ENCODE results near the gene NPIPB8.
"Not testable (repeated sequence)": the region's sequence is repeated elsewhere in the genome, so short reads cannot be mapped to it uniquely, and the experiment has no call there.

Gene NPIPB8

DNA sequence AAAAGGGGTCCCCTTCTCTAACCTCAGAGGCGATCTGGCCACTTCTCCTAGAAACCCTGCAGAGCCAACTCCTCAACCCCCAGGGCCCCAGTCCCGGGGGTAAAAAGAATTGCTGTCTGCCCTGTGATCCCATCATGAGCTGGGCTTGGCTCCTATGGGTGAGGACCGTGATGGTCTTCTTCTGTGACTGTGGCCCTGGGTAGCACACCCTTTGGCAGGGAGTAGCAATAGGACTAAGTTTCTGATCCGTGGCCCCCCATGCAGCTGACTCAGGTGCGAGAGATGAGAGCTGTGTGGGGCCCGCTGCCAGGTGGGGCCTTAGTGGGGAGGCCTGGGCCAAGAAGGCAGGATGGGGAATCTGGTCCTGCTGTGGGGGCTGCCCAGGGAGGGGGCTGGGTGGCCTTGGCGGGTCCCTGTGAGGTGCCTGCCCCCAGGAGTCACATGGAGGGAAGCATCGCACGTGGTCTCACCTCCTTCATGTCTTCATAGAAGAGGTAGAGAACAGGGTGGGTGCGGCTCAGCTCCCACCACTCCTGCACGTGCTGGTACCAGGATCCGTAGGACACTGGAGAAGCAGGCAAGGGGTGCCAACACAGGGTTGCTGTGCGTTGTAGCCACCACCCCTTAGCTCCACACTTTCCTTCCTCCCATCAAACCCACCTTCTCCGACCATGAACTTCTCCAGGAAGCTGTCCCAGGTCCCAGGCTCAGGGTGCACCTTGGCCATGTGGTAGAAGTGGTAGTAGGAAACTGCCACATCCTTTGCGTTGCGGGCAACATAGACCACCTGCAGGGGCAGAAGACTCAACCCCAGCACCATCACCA, 31.4 kb upstream of the NPIPB8 start:
- no peak for DNase-seq (ENCODE audit: low read depth, low spot score)

DNA sequence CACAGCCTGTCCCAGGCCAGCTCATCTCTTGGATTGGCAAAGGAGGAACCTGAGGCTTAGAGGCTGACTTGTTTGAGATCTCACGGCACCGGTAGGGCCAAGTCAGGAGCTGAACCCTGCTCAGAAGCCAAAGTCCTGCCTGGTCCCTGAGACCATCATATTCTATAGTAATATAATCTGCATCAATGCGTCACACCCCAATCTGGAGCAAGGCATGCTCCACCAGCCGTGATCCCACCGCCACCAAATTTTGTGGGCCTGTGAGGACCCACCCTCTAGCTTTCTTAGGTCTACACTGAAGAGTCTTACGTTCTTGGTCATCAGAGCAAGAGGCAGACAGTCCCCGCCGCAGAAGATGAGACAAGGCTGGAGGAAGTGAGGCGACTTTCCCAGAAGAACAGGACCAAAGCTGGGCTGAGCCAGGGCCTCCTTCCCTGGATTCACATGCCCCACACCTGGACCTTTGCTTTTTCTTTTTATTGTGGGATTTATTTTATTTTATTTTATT, 30.7 kb upstream of the NPIPB8 start:
- DNase-seq (ENCODE audit: low read depth, low spot score): no peak

DNA sequence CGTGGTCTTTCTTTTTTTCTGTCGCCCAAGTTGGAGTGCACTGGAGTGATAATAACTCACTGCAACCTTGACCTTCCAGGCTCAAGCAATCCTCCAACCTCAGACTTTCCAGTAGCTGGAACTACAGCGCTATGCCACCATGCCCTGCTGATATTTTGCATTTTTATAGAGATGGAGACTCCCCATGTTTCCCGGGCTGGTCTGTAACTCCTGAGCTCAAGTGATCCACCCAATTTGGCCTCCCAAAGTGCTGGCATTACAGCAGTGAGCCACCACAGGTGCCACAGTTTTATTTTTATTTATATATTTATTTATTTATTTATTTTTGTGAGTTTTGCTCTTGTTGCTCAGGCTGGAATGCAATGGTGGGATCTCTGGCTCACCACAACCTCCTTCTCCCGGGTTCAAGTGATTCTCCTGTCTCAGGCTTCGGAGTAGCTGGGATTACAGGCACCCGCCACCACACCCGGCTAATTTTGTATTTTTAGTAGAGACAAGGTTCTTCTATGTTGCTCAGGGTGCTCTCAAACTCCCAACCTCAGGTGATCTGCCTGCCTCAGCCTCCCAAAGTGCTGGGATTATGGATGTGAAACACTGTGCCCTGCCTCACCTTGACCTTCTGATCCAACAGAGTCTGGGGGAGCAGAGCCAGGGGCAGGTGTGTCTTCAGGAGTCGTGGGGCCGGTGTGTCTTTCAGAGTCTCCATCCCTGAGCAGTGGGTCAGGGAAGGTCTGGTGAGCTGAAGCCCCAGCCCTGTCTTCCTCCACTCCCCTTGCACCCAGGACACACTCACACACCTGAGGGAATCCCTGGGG, 30.0 kb upstream of the NPIPB8 start:
- not testable (repeated sequence) for DNase-seq (ENCODE audit: low read depth, low spot score)

DNA sequence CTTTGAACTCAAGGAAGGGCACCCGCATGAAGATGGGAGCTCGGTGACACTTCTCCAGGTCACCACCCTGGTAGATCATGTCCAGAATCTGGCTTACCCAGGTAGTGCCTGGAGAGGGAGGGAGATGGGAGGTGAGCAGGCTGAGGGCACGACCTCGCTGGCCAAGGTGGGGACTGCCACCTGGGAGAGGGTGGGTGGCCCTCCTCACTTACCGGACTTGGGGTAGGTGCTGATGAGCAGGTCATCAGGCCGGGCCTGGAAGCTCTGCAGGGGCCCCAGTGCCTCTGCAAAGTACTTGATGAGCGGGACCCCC, 29.4 kb upstream of the NPIPB8 start:
- DNase-seq (ENCODE audit: low read depth, low spot score): not testable (repeated sequence)

DNA sequence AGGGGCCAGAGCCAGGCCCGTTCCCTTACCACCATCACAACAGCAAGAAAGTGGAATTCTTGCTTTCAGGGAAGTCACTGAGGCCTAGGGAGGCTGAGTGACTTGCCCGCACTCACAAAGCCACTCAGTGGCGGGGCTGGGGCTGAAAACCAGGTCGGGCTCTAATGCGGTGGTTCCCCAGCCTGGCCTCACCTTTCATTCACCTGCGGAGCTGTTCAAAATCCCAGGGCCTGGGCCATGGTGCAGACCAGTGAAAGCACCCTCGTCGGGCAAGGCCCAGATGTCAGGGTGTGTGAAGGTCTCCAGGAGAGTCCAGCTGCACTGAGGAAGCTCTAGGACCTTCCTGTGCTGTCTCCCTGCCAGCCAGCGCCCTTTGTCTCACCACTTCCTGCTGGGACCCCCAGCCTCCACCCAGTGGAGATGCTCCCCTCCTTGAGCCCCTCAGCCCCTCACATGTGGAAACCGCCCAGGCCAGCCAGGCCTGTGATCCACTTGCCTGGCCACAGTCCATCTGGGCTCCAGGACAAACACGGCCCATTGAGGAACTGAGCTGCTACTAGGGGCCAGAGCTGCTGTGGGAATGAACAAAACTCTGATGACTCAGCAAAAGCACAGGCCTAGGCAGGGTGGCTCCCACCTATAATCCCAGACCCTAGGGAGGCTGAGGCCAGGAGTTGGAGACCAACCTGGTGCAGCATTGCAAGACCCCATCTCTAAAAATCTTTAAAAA, 28.8 kb upstream of the NPIPB8 start:
- not testable (repeated sequence) for DNase-seq (ENCODE audit: low read depth, low spot score)

DNA sequence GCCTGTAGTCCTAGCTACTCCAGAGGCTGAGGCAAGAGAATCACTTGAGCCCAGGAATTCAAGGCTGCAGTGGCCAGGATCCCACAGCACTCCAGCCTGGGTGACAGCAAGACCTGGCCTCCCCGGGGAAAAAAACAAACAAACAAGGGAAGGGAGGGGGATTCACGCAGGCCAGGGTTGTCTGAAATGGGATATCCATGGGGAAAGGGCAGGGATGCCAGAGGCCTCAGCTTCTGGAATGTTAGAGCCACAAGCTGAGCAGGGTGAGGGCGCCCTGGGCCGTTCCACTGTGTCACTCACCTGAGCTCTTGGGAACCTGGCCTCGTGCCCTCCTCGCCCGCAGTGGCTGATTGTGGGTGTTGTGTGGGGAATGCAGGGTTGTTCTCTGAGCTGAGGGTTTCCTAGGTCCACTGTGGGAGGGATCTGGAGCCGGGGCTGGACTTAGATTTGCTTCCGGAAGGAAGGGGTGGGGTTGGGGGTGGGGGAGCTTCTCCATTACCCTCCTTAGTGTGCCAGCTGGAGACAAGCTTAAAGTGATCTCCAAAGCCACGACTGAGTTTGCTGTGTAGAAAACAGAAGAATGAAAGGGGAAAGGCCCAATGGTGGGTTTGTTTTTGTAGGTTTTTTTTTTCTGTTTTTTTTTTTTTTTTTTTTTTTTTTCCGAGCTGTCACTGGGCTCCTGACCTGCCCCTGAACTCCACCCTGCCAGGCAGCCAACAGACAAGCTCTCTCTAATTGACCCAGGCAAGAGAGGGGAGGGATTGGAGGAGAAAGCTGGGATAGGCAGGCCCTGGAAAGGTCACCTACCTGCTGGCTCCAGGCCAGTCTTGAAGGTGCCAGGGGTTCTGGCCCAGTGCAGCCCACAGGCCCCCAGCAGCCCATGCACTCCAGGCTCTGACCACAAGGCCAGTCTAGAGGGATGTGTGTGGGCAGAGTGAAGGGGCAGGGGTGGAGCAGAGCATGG, 28.0 kb upstream of the NPIPB8 start, which contains the start of gene SULT1A1:
Gene SULT1A1 (minus strand): TSS at position 414 of the 964 bp plus-strand sequence. CDS start 1,189 bp downstream, outside the sequence.
- no peak for DNase-seq (ENCODE audit: low read depth, low spot score)

DNA sequence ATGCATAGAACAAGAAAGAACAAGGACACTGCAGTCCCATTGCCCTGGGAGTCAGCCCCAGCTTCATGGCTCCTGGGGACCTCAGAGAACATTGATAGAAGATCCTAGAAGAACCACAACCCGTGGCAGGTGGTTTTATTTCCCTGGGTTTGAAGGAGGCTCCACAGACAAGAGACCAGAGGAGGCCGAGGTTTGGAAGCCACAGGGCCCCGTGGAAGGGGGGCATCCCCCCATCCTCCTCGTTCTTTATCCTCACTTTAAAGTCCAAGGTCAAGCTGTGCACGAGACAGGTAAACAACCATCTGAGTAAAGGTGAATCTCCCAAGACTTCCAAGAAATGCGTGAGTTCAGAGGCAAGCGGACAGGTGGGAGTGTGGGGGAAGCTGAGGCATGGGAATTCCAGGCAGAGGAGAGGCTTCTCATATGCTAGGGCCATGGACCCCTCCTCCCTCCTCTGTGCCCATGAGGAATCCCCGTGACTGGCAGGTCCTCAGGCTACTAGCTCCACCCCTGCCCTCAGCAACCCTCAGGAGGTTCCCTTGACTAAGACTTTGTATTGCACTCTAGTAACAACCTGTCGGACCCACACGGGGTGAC, 27.2 kb upstream of the NPIPB8 start:
- DNase-seq (ENCODE audit: low read depth, low spot score): no peak

DNA sequence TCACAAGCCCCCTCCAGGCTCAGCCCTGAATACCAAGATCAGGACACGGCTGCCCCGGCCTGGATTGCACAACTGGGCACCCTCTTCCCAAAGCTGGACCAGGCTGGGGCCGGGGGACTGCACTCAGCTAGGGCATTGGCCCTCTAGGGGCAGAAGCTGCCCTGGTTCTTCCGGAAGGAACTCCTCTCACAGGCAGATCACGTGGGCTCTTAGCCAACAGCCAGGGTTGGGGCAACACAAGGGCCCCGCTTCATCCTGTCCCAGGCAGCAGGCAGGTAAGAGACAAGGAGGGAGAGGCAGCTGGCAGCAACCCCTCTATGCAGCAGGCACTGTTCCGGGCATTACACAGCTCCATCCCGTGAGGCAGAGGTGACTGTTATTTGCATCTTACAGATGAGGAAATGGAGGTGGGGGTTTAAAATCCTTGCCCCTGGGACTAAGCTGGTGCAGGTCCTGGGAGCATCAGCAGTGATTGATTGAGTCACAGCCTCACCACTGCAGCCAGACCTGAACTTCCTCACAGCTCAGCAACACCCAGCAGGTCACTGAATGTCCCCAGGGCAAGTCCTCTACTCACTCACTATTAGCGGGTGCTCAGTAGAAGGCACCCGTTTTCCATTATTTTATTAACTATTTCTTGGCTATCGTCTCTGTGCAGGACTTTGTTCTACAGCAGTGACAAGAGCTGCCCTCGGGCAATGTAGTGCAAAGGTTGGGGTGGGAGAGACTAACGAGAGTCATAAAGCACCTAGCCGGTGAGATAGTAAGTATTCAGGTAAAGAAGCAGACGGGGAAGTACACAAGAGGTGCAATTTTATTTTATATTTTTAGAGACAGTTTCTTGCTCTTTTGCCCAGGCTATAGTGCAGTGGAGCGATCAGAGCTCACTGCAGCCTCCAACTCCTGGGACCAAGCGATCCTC, 25.2 kb upstream of the NPIPB8 start:
- not testable (repeated sequence) for DNase-seq (ENCODE audit: low read depth, low spot score)

DNA sequence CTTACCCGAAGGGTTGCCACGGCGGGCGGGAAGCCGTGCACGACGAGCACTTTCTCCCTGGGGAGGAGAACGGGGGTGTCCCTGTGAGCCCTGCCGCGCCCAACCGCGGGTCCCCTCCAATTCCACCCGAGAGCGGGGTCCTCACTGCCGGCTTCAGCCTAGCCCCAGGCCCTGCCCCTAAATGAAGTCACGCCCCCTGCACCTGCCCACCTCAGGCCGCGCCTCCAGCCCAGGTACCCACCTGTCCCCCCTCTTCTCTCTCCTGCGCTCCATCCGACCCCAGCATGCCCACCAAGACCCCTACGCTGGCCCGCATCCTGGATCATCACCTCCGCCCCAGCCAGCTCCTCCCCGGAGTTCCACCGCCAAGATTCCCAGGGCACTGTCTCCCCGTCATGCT, 24.0 kb upstream of the NPIPB8 start:
- DNase-seq (ENCODE audit: low read depth, low spot score): not testable (repeated sequence)

DNA sequence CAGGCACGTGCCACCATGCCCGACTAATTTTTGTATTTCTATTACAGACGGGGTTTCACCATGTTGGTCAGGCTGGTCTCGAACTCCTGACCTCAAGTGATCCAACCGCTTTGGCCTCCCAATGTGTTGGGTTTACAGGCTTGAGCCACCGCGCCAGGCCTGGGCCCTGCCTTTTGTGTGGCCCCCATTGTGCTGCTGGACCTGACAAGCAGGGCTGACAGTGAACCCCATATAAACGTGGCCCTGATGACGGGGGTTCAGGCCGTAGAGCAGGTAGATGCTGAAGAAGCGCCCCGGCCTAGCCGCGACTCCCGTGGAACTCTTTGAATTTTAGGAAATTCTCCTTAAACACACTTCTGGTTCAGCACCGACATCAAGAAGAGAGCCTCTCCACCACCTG, 23.3 kb upstream of the NPIPB8 start:
- DNase-seq (ENCODE audit: low read depth, low spot score): not testable (repeated sequence)

DNA sequence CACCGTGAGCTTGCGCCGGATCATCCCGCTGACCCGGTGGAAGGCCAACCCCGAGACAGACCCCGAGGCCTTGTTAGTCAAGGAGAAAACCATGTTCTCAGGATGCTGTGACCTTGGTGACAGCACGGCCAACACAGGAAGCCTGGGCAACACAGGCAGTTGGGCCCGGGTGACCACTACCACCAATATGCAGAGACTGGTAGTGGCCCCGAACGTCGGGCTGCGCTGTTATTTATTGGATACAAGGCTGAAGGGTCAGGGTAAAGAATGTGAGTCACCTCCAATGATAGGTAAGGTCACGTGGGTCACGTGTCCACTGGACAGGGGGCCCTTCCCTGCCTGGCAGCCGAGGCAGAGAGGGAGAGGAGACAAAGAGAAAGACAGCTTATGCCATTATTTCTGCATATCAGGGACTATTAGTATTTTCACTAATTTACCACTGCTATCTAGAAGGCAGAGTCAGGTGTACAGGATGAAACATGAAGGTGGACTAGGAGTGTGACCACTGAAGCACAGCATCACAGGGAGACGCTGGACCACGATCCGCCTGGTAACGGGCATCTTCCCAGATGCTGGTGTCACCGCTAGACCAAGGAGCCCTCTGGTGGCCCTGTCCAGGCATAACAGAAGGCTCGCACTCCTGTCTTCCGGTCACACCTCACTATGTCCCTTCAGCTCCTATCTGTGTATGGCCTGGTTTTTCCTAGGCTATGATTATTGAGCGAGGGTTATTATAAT, 22.2 kb upstream of the NPIPB8 start:
- DNase-seq (ENCODE audit: low read depth, low spot score): not testable (repeated sequence)

DNA sequence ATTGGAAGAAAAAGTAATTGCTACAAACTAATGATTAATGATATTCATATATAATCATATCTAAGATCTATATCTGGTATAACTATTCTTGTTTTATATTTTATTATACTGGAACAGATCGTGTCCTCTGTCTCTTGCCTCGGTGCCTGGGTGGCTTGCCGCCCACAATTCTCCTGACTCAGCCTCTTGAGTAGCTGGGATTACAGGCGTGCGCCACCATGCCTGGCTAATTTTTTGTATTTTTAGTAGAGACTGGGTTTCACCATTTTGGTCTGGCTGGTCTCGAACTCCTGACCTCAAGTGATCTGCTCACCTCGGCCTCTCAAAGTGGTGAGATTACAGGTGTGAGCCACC, 21.7 kb upstream of the NPIPB8 start:
- not testable (repeated sequence) for DNase-seq (ENCODE audit: low read depth, low spot score)

DNA sequence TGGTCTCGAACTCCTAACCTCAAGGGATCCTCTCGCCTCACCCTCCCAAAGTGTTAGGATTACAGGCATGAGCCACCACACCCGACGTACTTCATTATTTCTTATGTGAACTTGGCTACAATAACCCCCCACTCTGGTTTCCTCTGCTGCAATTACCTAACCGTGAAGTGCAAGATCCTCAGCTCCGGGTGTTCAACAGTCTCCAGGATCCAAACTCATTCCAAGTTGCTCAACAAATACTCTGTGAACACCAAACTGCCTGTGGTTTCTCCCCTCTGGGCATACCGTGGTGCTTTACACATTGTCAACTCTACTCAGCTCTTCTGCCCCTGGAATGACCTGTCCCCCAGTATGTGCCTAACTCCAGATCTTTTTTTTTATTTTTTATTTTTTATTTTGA, 21.2 kb upstream of the NPIPB8 start:
- no peak for DNase-seq (ENCODE audit: low read depth, low spot score)

DNA sequence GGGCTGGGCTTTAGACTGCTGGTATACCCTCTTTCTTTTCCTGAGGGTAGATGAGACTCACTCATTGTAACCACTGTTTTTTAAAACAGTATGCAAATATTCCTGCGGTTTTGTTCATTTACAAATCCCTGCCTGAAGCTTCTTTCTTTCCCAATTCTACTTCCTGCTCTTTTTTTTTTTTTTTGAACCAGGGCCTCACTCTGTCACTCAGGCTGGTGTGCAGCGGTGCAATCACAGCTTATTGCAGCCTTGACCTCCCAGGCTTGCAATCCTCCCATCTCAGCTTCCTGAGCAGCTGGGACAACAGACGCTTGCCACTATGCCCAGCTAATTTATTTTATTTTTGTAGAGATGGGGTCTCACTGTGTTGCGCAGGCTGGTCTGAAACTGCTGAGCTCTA, 20.0 kb upstream of the NPIPB8 start:
- DNase-seq (ENCODE audit: low read depth, low spot score): no peak

DNA sequence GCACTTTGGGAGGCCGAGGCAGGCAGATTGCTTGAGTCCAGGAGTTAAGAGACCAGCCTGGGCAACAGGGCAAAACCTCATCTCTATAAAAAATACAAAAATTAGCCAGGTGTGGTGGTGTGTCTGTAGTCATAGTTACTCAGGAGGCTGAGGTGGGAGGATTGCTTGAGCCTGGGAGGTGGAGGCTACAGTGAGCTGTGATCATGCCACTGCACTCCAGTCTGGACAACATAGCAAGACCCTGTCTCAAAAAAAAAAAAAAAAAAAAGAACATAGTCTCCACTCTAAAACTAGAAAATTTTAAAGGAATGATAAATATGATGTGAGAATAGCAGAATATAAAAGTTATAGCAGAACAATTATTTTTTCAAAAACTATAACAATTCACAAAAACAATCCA, 17.5 kb upstream of the NPIPB8 start:
- not testable (repeated sequence) for DNase-seq (ENCODE audit: low read depth, low spot score)

DNA sequence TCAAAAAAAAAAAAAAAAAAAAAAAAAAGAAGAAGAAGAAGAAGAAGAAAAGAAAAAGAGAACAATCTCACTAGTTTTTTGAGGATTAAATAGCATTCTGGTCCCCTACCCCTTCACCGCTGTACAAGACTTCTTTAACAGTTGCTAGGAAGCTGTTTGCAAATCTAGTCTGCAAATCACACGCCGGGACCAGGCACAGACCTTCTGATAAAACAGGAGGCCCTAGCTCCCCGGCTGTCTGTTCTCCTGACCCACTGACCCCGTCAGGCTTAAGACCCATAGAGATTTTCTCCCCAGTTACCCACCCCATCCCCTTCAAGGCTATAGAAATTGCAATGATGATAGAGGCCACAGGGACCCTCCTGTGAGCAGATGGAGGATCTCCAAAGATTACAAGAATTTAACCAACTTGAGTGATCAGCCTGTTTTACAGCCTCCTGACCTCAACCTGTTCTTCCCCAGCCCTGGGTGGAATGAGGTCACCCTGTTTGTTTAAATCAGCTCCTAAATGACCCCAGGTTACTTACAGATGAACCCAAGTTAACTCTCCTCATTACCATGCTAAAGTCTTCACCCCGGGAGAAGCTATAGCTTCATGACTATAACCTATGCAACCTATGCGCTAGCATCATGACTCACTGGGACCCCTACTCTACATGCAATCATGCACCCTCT, 16.2 kb upstream of the NPIPB8 start:
- no peak for DNase-seq (ENCODE audit: low read depth, low spot score)

DNA sequence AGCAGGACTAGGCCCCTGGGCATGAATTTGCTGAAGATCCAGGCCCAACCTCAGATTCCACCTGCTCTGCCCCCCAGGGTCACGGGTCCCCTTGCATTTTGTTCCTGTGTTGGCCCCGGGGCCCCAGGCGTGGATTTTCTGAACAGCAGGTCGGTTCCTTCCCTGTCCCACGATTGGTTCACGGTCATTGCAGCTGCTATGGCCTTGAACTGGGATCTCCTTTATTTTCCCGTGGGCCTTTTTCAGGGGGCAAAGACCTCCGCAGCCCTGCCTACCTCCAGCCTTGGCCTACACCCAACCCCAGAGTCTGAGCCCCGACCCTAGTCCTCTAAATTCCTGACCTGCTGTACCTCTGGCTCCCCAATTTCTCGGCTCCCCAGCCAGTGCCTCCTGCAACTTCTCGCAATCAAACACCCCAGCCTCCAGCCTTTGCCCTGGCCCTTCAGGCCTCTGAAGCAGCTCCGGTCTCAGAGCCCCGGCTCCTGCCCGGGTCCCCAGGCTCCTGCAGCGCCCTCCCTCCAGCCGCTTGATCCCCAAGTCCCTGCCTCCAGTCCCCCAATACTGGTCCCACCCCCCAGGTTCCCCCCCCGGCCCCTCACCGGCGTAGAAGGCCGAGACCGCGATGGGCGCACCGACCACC, 15.2 kb upstream of the NPIPB8 start:
- not testable (repeated sequence) for DNase-seq (ENCODE audit: low read depth, low spot score)
